Hematopoietic multipotent progenitor cell treated with erythropoietin and hydrocortisone succinate and interleukin-3 and kit ligand, for 17 days (in vitro differentiated cells): ENCODE measurements around the gene NECAB2.

Experiments used
- DNase-seq: peaks from one replicate; pipeline ENCODE4 v3.0.0-alpha.2; 2015; ENCODE audit warnings: low spot score

The NECAB2 gene

GRCh38 chr16:83992624-83993023 lies 24.6 kb downstream of the NECAB2 start:
- DNase-seq: no peak

GRCh38 chr16:83994087-83994486 lies 26.0 kb downstream of the NECAB2 start:
- no peak for DNase-seq

DNA sequence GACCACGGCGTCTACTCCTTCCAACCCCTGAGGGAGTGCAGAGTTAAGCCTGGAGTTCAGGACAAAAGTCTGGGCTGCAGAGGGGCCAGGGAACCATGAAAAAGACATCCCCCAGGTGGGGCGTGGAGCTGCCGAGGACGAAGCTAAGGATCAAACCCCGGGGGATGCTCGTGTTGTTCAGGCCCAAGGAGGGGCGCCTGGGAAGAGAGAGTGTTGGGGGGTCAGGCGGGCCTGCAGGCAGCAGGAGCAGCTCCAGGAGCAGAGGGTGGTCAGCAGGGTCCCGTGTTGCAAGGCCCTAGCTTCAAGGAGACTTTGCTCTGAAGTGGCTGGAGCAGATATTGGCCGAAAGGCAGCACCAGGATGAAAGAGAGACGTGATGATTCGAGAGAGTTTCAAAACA lies 26.7 kb downstream of the NECAB2 start:
- no peak for DNase-seq

DNA sequence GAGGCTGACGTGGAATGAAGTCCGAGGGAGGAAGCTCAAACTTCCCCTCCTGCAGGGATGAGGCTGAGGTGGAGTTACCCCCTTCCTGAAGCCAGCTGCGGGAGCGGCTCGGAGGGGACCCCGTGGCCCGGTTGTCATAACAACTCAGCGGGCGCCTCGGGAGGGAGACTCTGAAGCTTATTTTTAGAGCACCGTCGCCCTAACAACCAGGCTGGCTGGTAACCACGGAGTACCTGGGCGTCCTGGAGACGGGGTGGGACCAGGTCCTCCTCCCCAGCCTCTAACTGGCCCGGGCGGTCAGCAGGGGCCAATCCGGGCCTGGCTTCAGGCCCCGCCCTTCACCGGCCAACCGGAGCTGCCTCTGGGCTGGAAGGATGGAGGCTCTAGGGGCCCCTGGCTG lies 27.7 kb downstream of the NECAB2 start:
- DNase-seq: no peak

GRCh38 chr16:83996481-83997252 lies 28.6 kb downstream of the NECAB2 start:
- DNase-seq: no peak

DNA sequence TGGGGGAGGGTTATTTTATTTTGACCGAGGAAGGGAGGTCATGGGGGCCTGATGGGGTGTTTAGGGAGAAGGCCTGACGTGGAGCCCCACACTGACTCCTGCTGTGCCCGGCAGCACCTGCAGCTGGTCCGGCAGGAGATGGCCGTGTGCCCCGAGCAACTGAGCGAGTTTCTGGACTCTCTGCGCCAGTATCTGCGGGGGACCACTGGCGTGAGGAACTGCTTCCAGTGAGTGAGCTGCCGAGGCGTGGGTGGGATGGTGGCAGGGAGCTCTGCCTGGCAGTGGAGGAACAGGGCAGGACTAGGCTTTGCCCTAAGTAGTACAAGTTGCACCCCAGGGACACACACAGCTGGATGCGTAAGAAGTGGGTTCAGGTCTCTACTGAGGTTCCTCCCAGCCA lies 30.0 kb downstream of the NECAB2 start:
- no peak for DNase-seq

GRCh38 chr16:84000989-84001642 lies 33.1 kb downstream of the NECAB2 start:
- no peak for DNase-seq

- no peak for DNase-seq
Measured at GRCh38 chr16:84001726-84002125, 33.7 kb downstream of the NECAB2 start.

DNA sequence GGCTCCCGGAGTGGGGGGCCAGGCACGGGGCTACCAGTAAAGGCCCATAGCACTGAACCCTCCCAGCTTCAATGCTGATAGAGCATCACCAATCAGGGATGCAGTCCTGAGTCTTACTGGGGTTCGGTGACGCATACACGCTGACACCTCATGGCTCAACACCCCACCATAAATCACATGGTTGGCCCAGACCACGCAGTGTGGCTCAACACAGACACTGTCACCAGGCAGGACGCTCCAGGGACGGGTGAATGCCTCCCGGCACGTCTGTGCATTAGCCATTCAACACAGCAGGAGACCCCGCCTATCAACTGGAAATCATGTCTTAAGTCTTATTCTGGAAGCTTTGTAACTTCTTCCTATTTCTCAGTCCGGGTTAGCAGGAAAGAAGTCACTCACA lies 35.0 kb downstream of the NECAB2 start:
- no peak for DNase-seq

- DNase-seq: no peak
Measured at GRCh38 chr16:84004442-84004841, 36.4 kb downstream of the NECAB2 start.

- no peak for DNase-seq
Measured at GRCh38 chr16:84005391-84005790, 37.3 kb downstream of the NECAB2 start.

GRCh38 chr16:84007520-84007919 lies 39.5 kb downstream of the NECAB2 start:
- no peak for DNase-seq

GRCh38 chr16:84007965-84008364 lies 39.9 kb downstream of the NECAB2 start:
- no peak for DNase-seq

DNA sequence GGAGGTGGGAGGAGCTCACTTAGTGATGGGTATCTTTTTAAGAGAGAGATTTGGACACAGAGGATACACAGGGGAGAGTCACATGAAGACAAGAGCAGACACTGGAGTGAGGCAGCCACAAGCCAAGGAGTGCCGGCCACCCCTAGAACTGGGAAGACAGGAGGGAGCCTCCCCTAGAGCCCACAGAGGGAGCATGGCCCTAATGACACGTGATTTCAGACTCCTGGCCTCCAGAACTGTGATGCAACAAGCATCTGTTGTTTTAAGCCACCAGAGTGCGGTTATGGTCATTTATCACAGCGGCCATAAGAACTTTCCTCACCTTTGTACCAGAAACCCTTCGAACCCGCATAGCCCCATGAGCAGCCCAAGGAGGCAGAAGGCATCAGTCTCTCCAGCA lies 41.2 kb downstream of the NECAB2 start:
- DNase-seq: no peak

DNA sequence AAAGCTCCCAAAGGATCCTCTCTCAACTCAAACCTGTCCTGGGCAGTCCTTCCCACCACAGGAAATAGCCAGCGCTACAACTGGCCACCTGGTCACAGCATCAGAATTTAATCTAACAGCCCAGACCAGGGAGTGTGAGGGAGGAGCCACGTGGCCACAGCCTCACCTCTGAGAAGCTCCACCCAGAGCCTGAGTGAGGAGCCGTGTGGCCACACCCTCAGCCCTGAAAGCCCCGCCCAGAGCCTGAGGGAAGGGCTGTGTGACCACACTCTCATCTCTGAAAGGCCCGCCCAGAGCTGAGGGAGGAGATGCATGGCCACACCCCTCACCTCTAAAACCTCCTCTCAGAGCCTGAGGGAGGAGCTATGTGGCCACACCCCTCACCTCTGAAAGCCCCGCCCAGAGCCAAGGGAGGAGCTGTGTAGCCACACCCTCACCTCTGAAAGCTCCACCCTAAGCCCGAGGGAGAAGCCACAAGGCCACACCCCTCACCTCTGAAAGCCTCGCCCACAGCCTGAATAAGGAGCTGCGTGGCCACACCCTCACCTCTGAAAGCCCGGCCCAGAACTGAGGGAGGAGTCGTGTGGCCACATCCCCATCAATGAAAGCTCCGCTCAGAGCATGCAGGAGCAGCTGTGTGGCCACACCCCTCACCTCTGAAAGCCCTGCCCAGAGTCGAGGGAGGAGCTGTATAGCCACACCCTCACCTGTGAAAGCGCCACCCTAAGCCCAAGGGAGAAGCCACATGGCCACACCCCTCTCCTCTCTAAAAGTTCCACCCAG lies 45.9 kb downstream of the NECAB2 start:
- DNase-seq: peak; percentile 69

GRCh38 chr16:84014570-84015327 lies 46.7 kb downstream of the NECAB2 start:
- no peak for DNase-seq

- DNase-seq: no peak
Measured at GRCh38 chr16:84015399-84015798, 47.4 kb downstream of the NECAB2 start.

GRCh38 chr16:84016477-84016876 lies 48.4 kb downstream of the NECAB2 start:
- DNase-seq: no peak

GRCh38 chr16:84018710-84019109 lies 50.7 kb downstream of the NECAB2 start:
- DNase-seq: no peak

- DNase-seq: no peak
Measured at GRCh38 chr16:84020353-84020752, 52.3 kb downstream of the NECAB2 start.

DNA sequence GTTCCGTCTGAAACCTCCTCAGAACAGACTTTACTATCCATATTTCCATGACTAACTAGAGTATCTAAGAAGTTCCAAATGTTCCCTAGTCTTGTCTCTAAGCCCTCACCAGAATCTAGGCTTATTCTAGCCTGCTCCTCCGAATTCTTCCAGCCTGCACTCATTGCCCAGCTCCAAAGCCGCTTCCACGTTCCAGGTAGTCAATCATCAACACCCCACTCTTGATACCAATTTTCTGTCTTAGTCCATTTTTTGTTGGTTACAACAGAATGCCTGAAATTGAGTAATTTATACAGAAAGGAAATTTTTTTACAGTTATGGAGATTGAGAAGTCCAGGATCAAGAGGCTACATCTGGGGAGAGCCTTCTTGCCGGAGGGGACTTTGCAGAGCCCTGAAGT lies 53.4 kb downstream of the NECAB2 start:
- no peak for DNase-seq

- no peak for DNase-seq
Measured at GRCh38 chr16:84022644-84023043, 54.6 kb downstream of the NECAB2 start.
